ENCODE data around the gene BET1.
A peak's percentile ranks its signal among the peaks of the same experiment; 100 is the strongest.

Gene BET1

DNA sequence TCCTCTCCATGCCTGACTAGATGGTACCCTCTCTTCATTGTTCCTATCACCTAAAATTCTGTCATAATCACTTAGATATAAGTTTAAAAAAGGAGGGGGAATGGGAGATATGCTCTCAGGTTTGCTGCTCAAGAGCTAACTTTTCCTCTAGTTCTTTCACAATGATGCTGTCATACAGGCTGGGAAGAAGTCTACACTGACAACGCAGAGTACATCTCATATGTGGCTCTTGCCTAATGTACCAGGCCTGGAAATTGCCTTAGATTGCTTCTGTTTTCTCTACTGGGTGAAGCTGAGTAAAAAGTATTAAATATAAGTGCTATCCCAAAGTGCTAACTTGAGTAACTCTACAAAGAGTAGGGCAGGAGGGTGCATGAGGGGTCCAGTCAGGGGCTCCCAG, 43.8 kb upstream of the BET1 start:
- no peak overlapping the region for H3K27ac ChIP-seq
- DNase-seq (ENCODE audit: low spot score) = no peak
- POLR2A ChIA-PET (ENCODE audit: low non-redundant PET) = no interaction called here
- TF ChIP-seq CTCF (conservative IDR thresholded peaks at IDR 0.05; ENCODE audit: low read depth) = no peak
- CTCF ChIA-PET = no interaction called here

DNA sequence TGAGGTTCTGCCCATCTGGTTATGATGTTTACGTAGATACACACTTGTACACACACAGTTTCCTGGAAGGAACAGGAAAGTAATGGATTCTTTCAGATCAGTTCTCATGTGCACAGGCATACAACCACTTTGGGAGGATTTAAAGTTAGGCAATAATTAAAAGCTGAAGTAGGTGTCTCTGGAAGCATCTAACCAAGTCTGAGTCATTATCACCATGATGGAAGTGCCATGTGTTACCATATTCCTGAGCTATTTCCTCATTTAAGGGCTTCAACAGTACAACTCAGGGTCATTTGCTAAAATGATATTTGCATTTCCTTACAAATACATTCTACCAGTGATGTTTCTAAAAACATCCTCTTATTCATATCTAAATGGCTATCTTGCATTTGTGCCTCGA, 41.4 kb upstream of the BET1 start:
- no peak overlapping the region for H3K27ac ChIP-seq
- no peak for TF ChIP-seq CTCF (conservative IDR thresholded peaks at IDR 0.05; ENCODE audit: low read depth)
- CTCF ChIA-PET = no interaction called here
- POLR2A ChIA-PET (ENCODE audit: low non-redundant PET) = no interaction called here
- DNase-seq (ENCODE audit: low spot score) = no peak

DNA sequence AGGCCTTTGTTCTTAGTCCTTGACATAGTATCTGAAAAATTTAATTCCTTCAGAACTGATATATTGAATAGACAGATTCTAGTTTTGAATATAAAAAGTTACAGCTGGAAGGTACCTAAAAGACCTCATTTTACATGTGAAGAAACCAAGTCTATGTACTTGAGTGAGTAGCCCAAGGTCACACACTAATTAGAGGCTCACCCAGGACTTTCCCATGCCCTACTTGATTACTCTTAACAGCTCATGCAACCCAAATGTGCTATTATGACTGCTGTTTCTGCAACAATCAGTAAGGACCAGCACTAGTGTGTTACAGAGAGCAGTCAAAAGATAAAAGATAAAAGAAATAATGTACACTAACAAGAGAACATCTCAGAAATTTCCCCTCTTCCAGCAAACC, 40.7 kb upstream of the BET1 start:
- ChIA-PET CTCF (interaction anchor here (0.6 kb wide), 1 partner anchor 690 kb away, joined by 3 read pairs; no protein-coding TSS in a partner anchor), POLR2A (ENCODE audit: low non-redundant PET) (no interaction called here)
- TF ChIP-seq CTCF (conservative IDR thresholded peaks at IDR 0.05; ENCODE audit: low read depth) = no peak
- no peak for DNase-seq (ENCODE audit: low spot score)
- no peak overlapping the region for H3K27ac ChIP-seq

DNA sequence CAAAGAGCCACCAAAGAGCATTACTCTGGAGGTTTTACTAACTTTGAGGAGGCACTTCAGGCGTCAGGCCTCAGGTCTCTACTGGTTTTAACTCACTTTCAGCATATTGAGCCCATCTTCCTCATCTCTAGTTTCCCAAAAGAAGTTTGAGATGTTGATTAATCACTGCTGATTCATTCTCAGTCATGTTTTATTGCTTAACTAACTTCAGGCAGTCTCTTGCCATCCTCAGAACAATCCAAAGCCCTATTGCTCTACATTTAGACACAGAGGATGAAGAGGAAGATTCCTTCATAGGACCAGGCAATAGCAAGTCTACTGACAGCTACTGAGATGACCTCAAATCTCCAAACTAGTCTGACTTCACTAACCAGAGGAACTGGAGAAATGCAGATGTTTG, 39.1 kb upstream of the BET1 start:
- ChIA-PET CTCF (interaction anchor here (0.7 kb wide), 1 partner anchor 44 kb away, joined by 4 read pairs; no protein-coding TSS in a partner anchor), POLR2A (ENCODE audit: low non-redundant PET) (no interaction called here)
- DNase-seq (ENCODE audit: low spot score) = peak; percentile 60
- no peak overlapping the region for H3K27ac ChIP-seq
- TF ChIP-seq CTCF (conservative IDR thresholded peaks at IDR 0.05; ENCODE audit: low read depth) = no peak

GRCh38 chr7:94042381-94042780, 38.2 kb upstream of the BET1 start:
- CTCF ChIA-PET = no interaction called here
- DNase-seq (ENCODE audit: low spot score) = no peak
- POLR2A ChIA-PET (ENCODE audit: low non-redundant PET) = no interaction called here

DNA sequence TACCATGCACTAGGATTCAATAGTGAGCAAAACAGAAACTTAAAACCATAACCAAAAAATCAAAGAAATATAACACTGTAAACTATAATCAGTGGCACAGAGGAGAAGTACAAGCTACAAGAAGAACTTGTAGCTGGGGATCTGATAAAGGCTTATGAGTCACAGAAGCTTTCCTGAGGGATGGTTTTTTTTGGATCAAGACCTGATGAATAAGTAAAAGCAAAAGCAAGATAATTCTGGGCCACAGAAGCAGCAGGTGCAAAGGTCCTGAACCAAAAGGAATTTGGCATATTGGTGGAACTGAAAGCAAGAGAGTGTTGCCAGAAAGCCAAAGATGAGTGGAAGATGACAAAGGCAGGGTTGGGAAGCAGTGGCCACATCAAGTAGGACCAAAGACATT, 37.4 kb upstream of the BET1 start:
- no peak for DNase-seq (ENCODE audit: low spot score)
- no peak overlapping the region for H3K27ac ChIP-seq
- CTCF ChIA-PET = no interaction called here
- no peak for TF ChIP-seq CTCF (conservative IDR thresholded peaks at IDR 0.05; ENCODE audit: low read depth)
- POLR2A ChIA-PET (ENCODE audit: low non-redundant PET) = no interaction called here

More at GRCh38 chr7:94042381-94042780, 38.2 kb upstream of the BET1 start:
- no peak overlapping the region for H3K27ac ChIP-seq
- TF ChIP-seq CTCF (conservative IDR thresholded peaks at IDR 0.05; ENCODE audit: low read depth) = no peak

- no peak for TF ChIP-seq CTCF (conservative IDR thresholded peaks at IDR 0.05; ENCODE audit: low read depth)
- no peak overlapping the region for H3K27ac ChIP-seq
- ChIA-PET POLR2A (ENCODE audit: low non-redundant PET) (no interaction called here), CTCF (interaction anchor here (0.6 kb wide), 1 partner anchor 36 kb away, joined by 4 read pairs; the partner anchor contains the start of gene BET1)
- no peak for DNase-seq (ENCODE audit: low spot score)
Observed at GRCh38 chr7:94040254-94040653, 36.1 kb upstream of the BET1 start.

Measured in RWPE1 (cell line).